Mucosa of stomach (tissue), 1 donor: ENCODE measurements around the gene SH3BGRL3.
"Not testable (repeated sequence)": the region's sequence is repeated elsewhere in the genome, so short reads cannot be mapped to it uniquely, and the experiment has no call there.

ENCODE experiments used
- H3K27me3 ChIP-seq: one replicate; pipeline ENCODE4 v1.7.0; 2013; ENCODE audit warnings: mild to moderate bottlenecking, low read length; ENCODE audit not compliant: control insufficient read depth, insufficient read depth
- H3K36me3 ChIP-seq: one replicate; pipeline ENCODE4 v1.7.0; 2013; ENCODE audit warnings: low read length; ENCODE audit not compliant: control insufficient read depth, insufficient read depth
- H3K4me1 ChIP-seq: one replicate; pipeline ENCODE4 v1.7.0; 2013; ENCODE audit warnings: mild to moderate bottlenecking, low read length; ENCODE audit not compliant: control insufficient read depth, insufficient read depth
- H3K4me3 ChIP-seq: one replicate; pipeline ENCODE4 v1.7.0; 2013; ENCODE audit warnings: low read length
- H3K9ac ChIP-seq: one replicate; pipeline ENCODE4 v1.7.0; 2013; ENCODE audit warnings: mild to moderate bottlenecking, low read length, moderate library complexity
- H3K9me3 ChIP-seq: one replicate; pipeline ENCODE4 v1.7.0; 2013; ENCODE audit warnings: mild to moderate bottlenecking, low read length, moderate library complexity; ENCODE audit not compliant: control insufficient read depth
- donor health status: Pancreatic carcinoma.

SH3BGRL3 gene

DNA sequence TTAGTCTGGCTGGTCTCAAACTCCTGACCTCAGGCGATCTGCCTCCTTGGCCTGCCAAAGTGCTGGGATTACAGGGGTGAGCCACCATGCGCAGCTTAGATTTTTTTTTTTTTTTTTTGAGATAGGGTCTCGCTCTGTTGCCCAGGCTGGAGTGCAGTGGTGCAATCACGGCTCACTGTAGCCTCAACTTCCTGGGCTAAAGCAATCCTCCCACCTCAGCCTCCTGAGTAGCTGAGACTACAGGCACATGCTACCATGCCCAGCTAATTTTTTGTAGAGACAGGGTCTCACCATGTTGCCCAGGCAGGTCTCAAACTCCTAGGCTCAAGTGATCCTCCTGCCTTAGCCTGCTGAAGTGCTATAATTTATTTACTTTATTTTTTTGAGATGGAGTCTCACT is 49.5 kb downstream of the SH3BGRL3 start:
- not testable (repeated sequence) for H3K36me3 ChIP-seq, H3K27me3 ChIP-seq, H3K4me1 ChIP-seq, H3K4me3 ChIP-seq, H3K9ac ChIP-seq, H3K9me3 ChIP-seq

- Histone ChIP-seq H3K27me3 (no peaks in the 10 kb centered on the region), H3K36me3 (no peaks in the 10 kb centered on the region), H3K9me3 (no peaks in the 10 kb centered on the region), H3K4me3 (no peak overlapping the region), H3K9ac (no peak overlapping the region), H3K4me1 (no peaks in the 10 kb centered on the region)
These were observed 50.4 kb downstream of the SH3BGRL3 start for GRCh38 chr1:26330276-26330675.
